ENCODE results near the gene PPP1CC.

Gene PPP1CC

GRCh38 chr12:110680032-110680431 lies 62.7 kb downstream of the PPP1CC start:
- no peak for DNase-seq (ENCODE audit: insufficient read length, low spot score)
- FAIRE-seq, result no peak

GRCh38 chr12:110679201-110679600 lies 63.5 kb downstream of the PPP1CC start:
- FAIRE-seq (peak; percentile 52), DNase-seq (ENCODE audit: insufficient read length, low spot score) (no peak)
- no peak for TF ChIP-seq TAF1 (IDR thresholded peaks at IDR 0.05; ENCODE audit: low read depth, low read length)
- no peak for TF ChIP-seq POLR2AphosphoS5 (IDR thresholded peaks at IDR 0.05; ENCODE audit: low read depth, low read length)
- no peak for TF ChIP-seq POLR2A (IDR thresholded peaks at IDR 0.05; ENCODE audit: low read depth, low read length)
- TF ChIP-seq SPI1 (IDR thresholded peaks at IDR 0.05; ENCODE audit: low read depth, low read length), result no peak
- no peak for TF ChIP-seq POU2F2 (IDR thresholded peaks at IDR 0.05; ENCODE audit: low read depth, low read length)
- TF ChIP-seq PAX5 (IDR thresholded peaks at IDR 0.05; ENCODE audit: insufficient read depth, low read length, severe bottlenecking), result no peak

More at GRCh38 chr12:110680032-110680431, 62.7 kb downstream of the PPP1CC start:
- no peak for TF ChIP-seq SPI1 (IDR thresholded peaks at IDR 0.05; ENCODE audit: low read depth, low read length)
- no peak for TF ChIP-seq POLR2A (IDR thresholded peaks at IDR 0.05; ENCODE audit: low read depth, low read length)
- TF ChIP-seq POU2F2 (IDR thresholded peaks at IDR 0.05; ENCODE audit: low read depth, low read length), result no peak
- no peak for TF ChIP-seq TAF1 (IDR thresholded peaks at IDR 0.05; ENCODE audit: low read depth, low read length)
- TF ChIP-seq POLR2AphosphoS5 (IDR thresholded peaks at IDR 0.05; ENCODE audit: low read depth, low read length), result no peak
- TF ChIP-seq PAX5 (IDR thresholded peaks at IDR 0.05; ENCODE audit: insufficient read depth, low read length, severe bottlenecking), result no peak

- TF ChIP-seq POLR2A (IDR thresholded peaks at IDR 0.05; ENCODE audit: low read depth, low read length) (no peak), SPI1 (IDR thresholded peaks at IDR 0.05; ENCODE audit: low read depth, low read length) (no peak), POLR2AphosphoS5 (IDR thresholded peaks at IDR 0.05; ENCODE audit: low read depth, low read length) (no peak), TAF1 (IDR thresholded peaks at IDR 0.05; ENCODE audit: low read depth, low read length) (no peak), PAX5 (IDR thresholded peaks at IDR 0.05; ENCODE audit: insufficient read depth, low read length, severe bottlenecking) (no peak), POU2F2 (IDR thresholded peaks at IDR 0.05; ENCODE audit: low read depth, low read length) (no peak)
- DNase-seq (ENCODE audit: insufficient read length, low spot score) (no peak), FAIRE-seq (no peak)
Measured at GRCh38 chr12:110677982-110678381, 64.7 kb downstream of the PPP1CC start.

- FAIRE-seq (peak; percentile 90), DNase-seq (ENCODE audit: insufficient read length, low spot score) (no peak)
- TF ChIP-seq POLR2AphosphoS5 (IDR thresholded peaks at IDR 0.05; ENCODE audit: low read depth, low read length), result no peak
- no peak for TF ChIP-seq TAF1 (IDR thresholded peaks at IDR 0.05; ENCODE audit: low read depth, low read length)
- no peak for TF ChIP-seq POLR2A (IDR thresholded peaks at IDR 0.05; ENCODE audit: low read depth, low read length)
- TF ChIP-seq SPI1 (IDR thresholded peaks at IDR 0.05; ENCODE audit: low read depth, low read length), result peak; percentile 25; the same call in 1 of the 2 replicates
- TF ChIP-seq PAX5 (IDR thresholded peaks at IDR 0.05; ENCODE audit: insufficient read depth, low read length, severe bottlenecking), result peak; percentile 75
- no peak for TF ChIP-seq POU2F2 (IDR thresholded peaks at IDR 0.05; ENCODE audit: low read depth, low read length)
Measured at GRCh38 chr12:110677206-110677911, 65.3 kb downstream of the PPP1CC start.

GRCh38 chr12:110676171-110676570 lies 66.5 kb downstream of the PPP1CC start:
- TF ChIP-seq POU2F2 (IDR thresholded peaks at IDR 0.05; ENCODE audit: low read depth, low read length) (no peak), POLR2AphosphoS5 (IDR thresholded peaks at IDR 0.05; ENCODE audit: low read depth, low read length) (no peak), PAX5 (IDR thresholded peaks at IDR 0.05; ENCODE audit: insufficient read depth, low read length, severe bottlenecking) (no peak), POLR2A (IDR thresholded peaks at IDR 0.05; ENCODE audit: low read depth, low read length) (no peak), SPI1 (IDR thresholded peaks at IDR 0.05; ENCODE audit: low read depth, low read length) (no peak), TAF1 (IDR thresholded peaks at IDR 0.05; ENCODE audit: low read depth, low read length) (no peak)
- DNase-seq (ENCODE audit: insufficient read length, low spot score) (no peak), FAIRE-seq (no peak)

GRCh38 chr12:110670161-110670701 lies 72.5 kb downstream of the PPP1CC start:
- no peak for TF ChIP-seq POLR2AphosphoS5 (IDR thresholded peaks at IDR 0.05; ENCODE audit: low read depth, low read length)
- TF ChIP-seq PAX5 (IDR thresholded peaks at IDR 0.05; ENCODE audit: insufficient read depth, low read length, severe bottlenecking), result no peak
- TF ChIP-seq POLR2A (IDR thresholded peaks at IDR 0.05; ENCODE audit: low read depth, low read length), result peak; percentile 49
- no peak for TF ChIP-seq TAF1 (IDR thresholded peaks at IDR 0.05; ENCODE audit: low read depth, low read length)
- peak; percentile 99 for TF ChIP-seq POU2F2 (IDR thresholded peaks at IDR 0.05; ENCODE audit: low read depth, low read length)
- TF ChIP-seq SPI1 (IDR thresholded peaks at IDR 0.05; ENCODE audit: low read depth, low read length), result peak; percentile 66
- no peak for DNase-seq (ENCODE audit: insufficient read length, low spot score)
- peak; percentile 87 for FAIRE-seq
